Measurements from ENCODE around the gene MFSD11. TPM values are rescaled to one million over a fixed set of nuclear protein-coding genes. Genes with fewer than 3 reads are reported as not detected.

Gene MFSD11
- polyA plus RNA-seq, 12 donors: 18.5 to 50.7 (median 38.0) TPM; not detected in 1

Other genes with a start within 250 kb of the MFSD11 start
- gene RHBDF2, start 236.7 kb upstream of the MFSD11 start, polyA plus RNA-seq (ENCODE audit: insufficient read length in 12 of 12): 10 to 100 TPM in 1 of 12 donors, 1 to 10 TPM in 9, not detected in 2; 3.6 to 12.2 (median 4.9) TPM
- 10 to 100 TPM in 11 of 12 donors, not detected in 1; 12.8 to 35.3 (median 15.3) TPM for gene CYGB, start 200.4 kb upstream of the MFSD11 start, polyA plus RNA-seq (ENCODE audit: insufficient read length in 12 of 12)
- gene PRCD, start 198.1 kb upstream of the MFSD11 start, polyA plus RNA-seq (ENCODE audit: insufficient read length in 12 of 12): 1 to 10 TPM in 10 of 12 donors, not detected in 2; 2.8 to 6.2 (median 3.6) TPM
- 10 to 100 TPM in 1 of 12 donors, 1 to 10 TPM in 9, not detected in 2; 1.3 to 22.9 (median 2.3) TPM for gene ST6GALNAC2, start 152.3 kb upstream of the MFSD11 start, polyA plus RNA-seq (ENCODE audit: insufficient read length in 12 of 12)
- 10 to 100 TPM in 1 of 12 donors, 1 to 10 TPM in 2, under 1 TPM in 8, not detected in 1; 0.34 to 53.1 (median 0.54) TPM for gene ST6GALNAC1, start 94.4 kb upstream of the MFSD11 start, polyA plus RNA-seq (ENCODE audit: insufficient read length in 12 of 12)
- gene MXRA7, start 27.2 kb upstream of the MFSD11 start, polyA plus RNA-seq (ENCODE audit: insufficient read length in 12 of 12): 100 to 1,000 TPM in 9 of 12 donors, 10 to 100 TPM in 2, not detected in 1; 85.9 to 203 (median 140) TPM
- 10 to 100 TPM in 11 of 12 donors, not detected in 1; 19.7 to 33.7 (median 21.5) TPM for gene JMJD6, start 11.5 kb upstream of the MFSD11 start, polyA plus RNA-seq (ENCODE audit: insufficient read length in 12 of 12)
- gene METTL23, start 11.3 kb upstream of the MFSD11 start, polyA plus RNA-seq (ENCODE audit: insufficient read length in 12 of 12): 10 to 100 TPM in 11 of 12 donors, not detected in 1; 11.9 to 28.1 (median 21.1) TPM
- 100 to 1,000 TPM; 169 to 490 (median 233) TPM for gene SRSF2, start 788 bp upstream of the MFSD11 start, polyA plus RNA-seq (ENCODE audit: insufficient read length in 12 of 12)
- gene MGAT5B, start 130.3 kb downstream of the MFSD11 start, polyA plus RNA-seq (ENCODE audit: insufficient read length in 12 of 12): 1 to 10 TPM in 2 of 12 donors, under 1 TPM in 8, not detected in 2; 0.48 to 1.5 (median 0.71) TPM

Measured in muscle of arm (tissue), 12 donors.